ENCODE data around the gene PRDM10.

GRCh38 chr11:130024361-130024760 lies 21.7 kb upstream of the PRDM10 start:
- TF ChIP-seq CTCF (IDR thresholded peaks at IDR 0.05): no peak
- no peak for TF ChIP-seq POLR2AphosphoS5 (IDR thresholded peaks at IDR 0.05)
